HL-60 (cell line): ENCODE measurements around the gene KYAT1.

Source experiments
- DNase-seq, 2 experiments: peaks; one replicate each; pipeline ENCODE4 v3.0.0-alpha.2; 2010 to 2020; ENCODE audit warnings: low read depth in 1 of 2, low spot score in 1 of 2
- H3K27ac ChIP-seq: fragments of 250-450 bp; sonication (Bioruptor Pico); replicated peaks from 2 replicates; pipeline ENCODE4 v1.5.1; 2020; ENCODE audit warnings: mild to moderate bottlenecking, moderate library complexity
- H3K27me3 ChIP-seq: fragments of 250-450 bp; sonication (Bioruptor Pico); 2 replicates; pipeline ENCODE4 v1.5.1; 2021; ENCODE audit warnings: mild to moderate bottlenecking, moderate library complexity; ENCODE audit not compliant: insufficient read depth, poor library complexity, severe bottlenecking
- H3K4me3 ChIP-seq: replicated peaks from 2 replicates; pipeline ENCODE4 v1.5.1; 2011; ENCODE audit warnings: mild to moderate bottlenecking, control low read depth, low read length; ENCODE audit not compliant: insufficient read depth
- CTCF ChIP-seq: IDR thresholded peaks from one replicate; pipeline ENCODE4 v1.5.1; 2011; ENCODE audit warnings: low read length, control low read depth, inconsistent platforms; ENCODE audit not compliant: insufficient read depth
- GABPA ChIP-seq: IDR thresholded peaks from 2 replicates; pipeline ENCODE4 v1.6.1; 2012; ENCODE audit warnings: low read depth
- POLR2AphosphoS5 ChIP-seq: IDR thresholded peaks from 2 replicates; pipeline ENCODE4 v1.6.1; 2012; ENCODE audit warnings: low read depth
- REST ChIP-seq: IDR thresholded peaks from 2 replicates; pipeline ENCODE4 v1.6.1; 2012; ENCODE audit warnings: low read depth; ENCODE audit not compliant: insufficient replicate concordance
- SPI1 ChIP-seq: IDR thresholded peaks from 2 replicates; pipeline ENCODE4 v1.6.1; 2012; ENCODE audit warnings: low read depth, mild to moderate bottlenecking, borderline replicate concordance

KYAT1 gene

GRCh38 chr9:128886211-128886891, 4.6 kb upstream of the KYAT1 start:
- TF ChIP-seq POLR2AphosphoS5 = no peak
- TF ChIP-seq GABPA = no peak
- TF ChIP-seq REST = no peak
- TF ChIP-seq SPI1 = no peak
- no peak for TF ChIP-seq CTCF
- Histone ChIP-seq H3K27me3 (no peaks in the 10 kb centered on the region), H3K27ac (no peak overlapping the region), H3K4me3 (no peak overlapping the region)
- DNase-seq = no peak

GRCh38 chr9:128885798-128886197, 4.0 kb upstream of the KYAT1 start:
- Histone ChIP-seq H3K27ac (no peak overlapping the region), H3K27me3 (no peaks in the 10 kb centered on the region), H3K4me3 (no peak overlapping the region)
- TF ChIP-seq POLR2AphosphoS5 (no peak), GABPA (no peak), REST (no peak), SPI1 (no peak), CTCF (no peak)
- no peak for DNase-seq

GRCh38 chr9:128885376-128885775, 3.6 kb upstream of the KYAT1 start:
- Histone ChIP-seq H3K4me3 (no peak overlapping the region), H3K27me3 (no peaks in the 10 kb centered on the region), H3K27ac (no peak overlapping the region)
- DNase-seq = no peak
- TF ChIP-seq POLR2AphosphoS5 (no peak), GABPA (no peak), CTCF (no peak), REST (no peak), SPI1 (no peak)
